Stimulated activated CD4-positive, alpha-beta T cell treated with anti-CD3 and anti-CD28 coated beads, Interleukin-4, amount 100 ng/mL, for 4 hours (primary cell): ENCODE results near the gene PHF21A.
"Not testable (repeated sequence)": the region's sequence is repeated elsewhere in the genome, so short reads cannot be mapped to it uniquely, and the experiment has no call there.

Source experiments
- DNase-seq, 2 experiments: peaks; one replicate each; pipeline ENCODE4 v3.0.0-alpha.2; 2020

Gene PHF21A

DNA sequence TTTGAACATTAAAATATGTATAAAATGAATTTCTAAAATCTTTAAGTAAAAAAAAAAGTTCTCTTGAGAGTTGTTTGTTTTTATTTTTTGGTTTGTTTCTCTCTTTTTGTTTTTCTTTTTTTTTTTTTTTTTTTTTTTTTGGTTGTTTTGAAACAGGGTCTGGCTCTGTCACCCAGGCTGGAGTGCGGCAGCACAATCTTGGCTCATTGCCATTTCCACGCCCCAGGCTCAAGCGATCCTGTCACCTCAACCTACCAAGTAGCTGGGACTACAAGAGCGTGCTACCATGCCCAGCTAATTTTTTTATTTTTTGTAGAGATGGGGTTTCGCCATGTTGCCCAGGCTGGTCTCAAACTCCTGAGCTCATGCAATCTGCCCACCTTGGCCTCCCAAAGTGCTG, 139.4 kb downstream of the PHF21A start:
- not testable (repeated sequence) for DNase-seq

DNA sequence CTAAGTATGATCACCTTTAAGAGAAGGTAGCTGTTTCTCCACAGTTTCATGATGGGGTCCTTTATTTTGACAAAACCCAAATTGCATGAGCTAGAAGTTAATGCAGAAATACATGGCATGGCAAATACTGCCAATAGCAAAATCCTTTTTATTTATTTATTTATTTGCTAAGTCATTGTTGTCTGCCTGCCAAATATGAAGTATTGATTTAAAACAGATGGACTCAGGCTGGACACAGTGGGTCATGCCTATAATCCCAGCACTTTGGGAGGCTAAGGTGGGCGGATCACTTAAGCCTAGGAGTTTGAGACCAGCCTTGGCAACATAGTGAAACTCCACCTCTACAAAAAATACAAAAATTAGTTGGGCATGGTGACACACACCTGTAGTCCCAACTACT, 146.4 kb downstream of the PHF21A start:
- no peak for DNase-seq

DNA sequence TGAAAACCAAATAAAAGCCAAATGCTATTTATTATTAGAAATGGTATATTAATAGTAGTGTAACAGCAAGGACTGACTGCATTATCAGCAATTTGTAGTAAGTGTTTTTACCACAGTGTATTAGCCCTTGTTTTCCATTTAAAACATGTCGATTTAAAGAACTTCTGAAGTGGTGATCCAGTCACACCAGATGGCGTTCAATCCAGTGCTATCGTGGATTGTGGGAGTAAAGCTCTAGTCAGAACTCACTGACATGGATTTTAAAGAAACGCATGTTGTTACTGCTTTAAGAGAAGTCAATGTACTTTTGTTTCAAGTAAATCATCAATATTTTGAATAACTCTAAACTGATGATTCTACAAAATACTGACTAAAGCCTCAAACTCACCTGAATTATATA, 147.7 kb downstream of the PHF21A start:
- DNase-seq = no peak

DNA sequence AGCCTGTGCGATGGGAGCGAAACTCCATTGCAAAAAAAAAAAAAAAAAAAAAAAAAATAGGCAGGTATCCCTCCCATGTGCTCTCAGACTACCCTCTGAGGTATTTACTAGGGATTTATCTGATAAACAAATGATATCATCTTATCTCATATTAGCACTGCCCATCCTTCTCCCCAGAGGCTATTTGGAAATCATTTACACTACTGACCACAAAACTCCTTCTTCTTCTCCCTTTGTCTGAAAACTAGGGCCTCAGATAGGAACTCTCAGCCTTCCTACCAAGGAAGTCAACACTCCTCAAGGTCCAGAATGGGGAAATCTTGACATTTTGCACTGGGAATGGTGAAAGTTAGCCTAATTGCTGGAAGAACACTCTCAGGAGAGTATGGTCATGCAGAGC, 152.4 kb downstream of the PHF21A start:
- DNase-seq = no peak

DNA sequence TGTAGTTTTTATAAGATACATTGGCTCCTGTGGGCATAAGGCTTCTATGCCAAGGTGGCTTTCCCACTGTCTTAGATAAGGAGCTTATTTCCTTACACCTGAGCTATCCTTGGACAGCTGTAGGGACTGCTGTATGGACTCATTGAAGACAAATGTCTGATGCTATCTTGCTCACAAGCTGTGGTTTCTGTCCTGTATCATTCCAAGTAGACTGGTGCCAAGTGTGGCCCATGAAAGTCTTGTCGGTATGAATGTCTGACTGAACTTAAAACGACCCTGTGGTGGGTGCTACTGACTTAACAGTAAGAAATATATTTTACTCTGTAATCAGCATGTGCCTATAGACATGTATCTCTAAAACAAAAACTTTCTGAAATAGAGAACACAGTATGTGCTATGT, 153.7 kb downstream of the PHF21A start:
- DNase-seq = no peak

DNA sequence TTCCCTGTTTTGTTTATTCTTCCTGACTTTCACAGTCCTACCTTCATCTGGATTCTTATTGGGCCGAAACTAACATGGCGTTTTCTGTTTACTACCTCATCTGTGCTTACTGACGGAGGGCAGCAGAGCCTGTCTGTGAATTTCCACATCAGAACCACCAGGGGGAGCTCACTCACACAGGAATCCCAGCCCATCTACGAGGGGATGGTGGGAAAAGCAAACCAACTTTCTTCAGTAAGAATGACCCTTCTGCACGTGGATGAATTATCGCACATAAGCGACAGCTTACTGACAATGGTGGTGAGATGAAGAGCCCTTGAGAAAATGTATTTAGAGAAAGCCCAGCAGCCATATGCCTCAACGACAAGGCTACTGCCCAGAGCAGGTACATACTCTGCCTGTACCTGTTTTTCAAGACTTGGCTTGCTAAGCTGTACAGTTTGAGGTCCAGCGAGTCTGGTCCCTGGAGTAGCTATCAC, 156.3 kb downstream of the PHF21A start:
- peak; percentile 23 to 50 for DNase-seq

DNA sequence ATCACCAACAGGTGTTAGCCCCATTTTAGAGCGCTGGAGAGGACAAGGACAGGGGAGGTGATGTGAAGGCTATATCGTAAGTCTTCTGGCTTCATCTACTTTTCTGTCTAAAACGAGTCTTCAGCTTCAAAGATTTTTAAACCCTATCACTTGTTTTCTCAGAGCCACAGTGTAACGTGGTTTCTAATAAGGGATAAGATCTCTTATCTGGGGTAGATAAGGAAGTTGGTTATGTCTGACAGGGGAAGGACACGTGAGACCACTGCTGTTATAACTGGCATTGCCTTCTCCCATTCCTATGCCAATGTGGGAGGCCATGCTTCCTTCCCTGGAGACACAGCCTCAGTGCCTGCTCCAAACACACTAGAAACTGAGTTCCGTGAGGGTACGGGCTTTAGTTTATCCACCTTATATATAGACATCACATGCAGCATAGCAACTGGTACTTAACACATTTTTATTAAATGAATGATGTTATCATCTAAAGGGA, 159.5 kb downstream of the PHF21A start:
- DNase-seq = no peak

DNA sequence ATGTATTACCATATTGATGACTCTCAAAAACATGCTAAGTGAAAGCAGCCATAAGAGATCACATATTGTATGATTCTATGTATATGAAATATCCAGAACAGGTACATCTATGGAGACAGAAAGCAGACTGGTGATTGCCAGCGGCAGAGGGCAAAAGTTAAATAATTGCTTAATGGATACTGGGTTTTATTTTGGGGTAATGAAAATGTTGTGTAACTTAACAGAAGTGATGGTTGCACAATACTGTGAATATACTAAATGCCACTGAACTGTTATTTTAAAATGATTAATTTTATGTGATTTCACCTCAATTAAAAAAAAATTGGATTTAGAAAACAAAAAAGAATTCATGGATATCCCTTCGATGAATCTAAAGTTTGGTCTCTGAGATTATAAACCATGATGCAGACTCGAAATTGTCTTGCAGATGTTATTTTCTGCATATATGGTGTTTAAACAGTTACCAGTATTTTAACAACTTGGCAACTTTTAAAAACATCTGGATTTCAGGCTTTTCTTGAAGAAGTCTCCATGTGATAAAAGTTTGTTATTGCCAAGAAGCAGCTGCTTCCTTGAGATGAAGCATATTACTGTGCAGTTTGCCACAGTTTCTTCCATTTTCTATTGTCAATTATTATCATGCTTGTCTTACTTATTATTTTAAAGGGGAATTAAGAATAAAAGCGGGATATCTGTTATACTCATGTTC, 160.7 kb downstream of the PHF21A start:
- DNase-seq = no peak

DNA sequence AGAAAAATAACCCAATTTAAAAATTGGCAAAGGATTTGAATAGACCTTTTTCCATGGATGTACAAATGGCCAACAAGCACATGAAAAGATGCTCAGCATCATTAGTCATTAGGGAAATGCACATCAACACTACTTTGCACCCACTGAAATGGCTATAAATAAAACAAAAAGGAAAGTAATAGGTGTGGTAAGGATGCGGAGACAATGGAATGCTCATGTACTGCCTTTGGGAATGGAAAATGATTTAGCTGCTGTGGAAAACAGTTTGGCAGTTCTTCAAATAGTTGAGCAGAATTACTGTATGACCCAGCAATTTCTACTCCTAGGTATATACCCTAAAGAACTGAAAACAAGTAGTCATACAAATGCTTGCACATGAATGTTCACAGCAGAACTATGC, 161.4 kb downstream of the PHF21A start:
- DNase-seq = no peak

DNA sequence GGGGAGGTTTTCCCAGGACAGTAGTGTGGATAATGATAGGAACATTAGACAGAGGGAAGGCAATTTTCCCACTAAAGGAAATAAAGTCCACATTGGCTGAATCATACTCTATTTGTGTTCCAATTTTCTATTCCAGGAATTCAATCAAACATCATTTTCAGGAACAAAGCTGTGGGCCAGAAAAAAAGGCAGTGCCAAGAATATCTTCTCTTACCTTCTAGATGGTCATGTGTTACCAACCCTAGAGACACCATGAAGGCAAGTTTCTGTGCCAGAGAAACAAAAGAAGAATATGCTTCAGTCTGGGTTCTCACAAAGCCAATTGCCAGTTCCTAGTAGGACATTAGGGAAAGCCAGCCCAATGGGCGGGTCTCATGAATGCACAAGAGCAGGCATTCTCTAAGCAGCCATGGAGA, 171.3 kb downstream of the PHF21A start:
- no peak for DNase-seq

DNA sequence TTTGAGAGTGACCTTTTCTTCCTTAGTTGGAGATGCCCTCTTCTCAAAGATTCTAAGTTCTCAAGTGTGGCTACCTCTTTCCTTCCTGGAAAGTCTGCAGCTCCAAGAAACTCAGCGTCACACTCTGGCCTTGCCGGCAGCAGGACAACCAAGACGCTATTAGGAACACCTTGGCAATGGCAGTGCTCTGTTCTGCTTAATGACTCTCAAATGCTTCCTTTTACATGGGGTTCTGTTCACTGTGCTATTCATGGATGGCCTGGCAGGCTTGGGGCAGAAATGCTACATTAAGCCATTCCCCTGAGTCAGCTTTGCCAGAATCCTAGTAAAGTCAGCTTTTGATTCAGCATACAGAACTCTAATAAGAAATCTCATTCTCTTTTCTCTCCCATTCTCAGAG, 172.9 kb downstream of the PHF21A start:
- DNase-seq = no peak

DNA sequence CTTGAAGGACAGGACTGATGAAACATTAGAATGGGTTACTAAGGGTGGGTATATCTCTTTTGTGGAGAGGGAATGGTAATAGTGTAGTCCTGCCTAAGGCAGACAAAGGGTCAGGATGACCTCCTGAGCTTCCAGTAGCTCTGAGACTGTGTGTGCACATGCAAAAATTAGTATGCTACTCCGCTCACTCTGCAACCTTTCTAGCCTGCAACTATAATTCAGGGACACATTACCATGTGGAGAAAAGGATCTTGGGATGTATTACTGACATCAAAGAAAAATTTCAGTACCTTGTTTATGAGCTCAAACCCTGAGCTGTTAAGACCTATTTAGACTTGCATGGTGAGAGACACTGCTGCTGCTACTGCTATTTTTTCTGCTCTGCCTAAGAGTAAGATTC, 173.4 kb downstream of the PHF21A start:
- no peak for DNase-seq

DNA sequence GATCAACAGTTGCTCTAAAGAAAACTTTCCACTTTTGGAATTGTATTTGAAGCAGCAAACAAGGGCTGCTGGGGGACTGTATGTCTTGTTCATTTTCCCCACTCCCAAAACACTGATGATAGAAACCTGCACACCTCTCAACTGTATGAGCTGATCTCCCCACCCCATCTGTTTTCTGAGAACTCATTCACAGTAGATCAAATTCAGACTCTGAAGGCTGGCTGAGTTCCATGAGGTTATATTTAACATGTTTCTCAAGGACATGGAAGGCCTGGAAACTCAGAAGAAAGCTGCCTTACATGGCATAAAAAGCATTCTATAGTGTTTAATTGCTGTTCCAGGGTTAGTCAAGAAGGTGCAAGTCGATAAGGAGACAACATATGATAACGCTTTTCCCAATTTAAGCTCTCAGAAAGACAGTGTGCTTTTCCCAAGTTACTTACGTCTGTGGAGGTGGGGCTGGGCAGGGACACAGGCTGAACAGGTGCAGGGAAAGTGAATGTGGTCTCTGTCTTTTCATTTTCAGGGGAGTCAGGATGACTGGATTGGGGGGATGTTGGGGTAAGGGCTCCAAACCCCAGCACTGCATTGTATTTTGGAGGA, 175.8 kb downstream of the PHF21A start:
- DNase-seq = no peak

DNA sequence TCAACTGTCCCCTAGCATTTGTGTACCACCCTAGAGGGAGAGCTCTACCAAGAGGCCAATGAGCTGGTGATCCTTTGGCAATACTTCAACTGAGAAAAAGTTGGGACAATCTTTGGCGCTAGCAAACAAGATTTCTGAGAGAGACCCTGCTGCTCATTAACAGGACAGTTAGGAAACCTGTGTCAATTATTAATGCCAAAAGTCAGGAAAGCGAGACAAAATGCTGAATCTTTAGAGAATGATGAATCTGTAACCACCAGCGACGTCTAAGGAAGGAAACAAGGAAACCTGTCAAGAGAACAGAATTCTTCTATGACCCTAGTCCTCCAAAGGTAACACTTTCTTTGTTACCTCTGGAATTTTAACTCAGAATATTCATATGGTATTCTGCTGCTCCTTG, 178.9 kb downstream of the PHF21A start:
- no peak for DNase-seq

DNA sequence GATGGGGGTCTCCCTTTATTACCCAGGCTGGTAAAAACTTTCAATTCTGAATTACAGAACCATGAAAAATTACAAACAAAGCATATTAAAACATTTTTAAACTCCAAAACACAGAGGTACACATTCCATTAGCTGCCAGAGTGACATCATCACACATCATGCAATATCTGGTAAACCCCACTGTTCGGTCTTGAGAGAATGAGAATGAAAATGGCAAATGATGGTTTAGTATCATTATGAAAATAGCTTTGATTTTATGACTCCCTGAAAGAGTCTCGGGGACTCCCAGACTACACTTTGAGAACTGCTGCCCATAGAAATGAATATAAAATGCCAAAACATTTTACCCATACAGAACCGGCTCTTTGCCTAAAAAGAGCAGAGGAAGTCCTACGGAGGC, 180.0 kb downstream of the PHF21A start:
- DNase-seq = no peak

DNA sequence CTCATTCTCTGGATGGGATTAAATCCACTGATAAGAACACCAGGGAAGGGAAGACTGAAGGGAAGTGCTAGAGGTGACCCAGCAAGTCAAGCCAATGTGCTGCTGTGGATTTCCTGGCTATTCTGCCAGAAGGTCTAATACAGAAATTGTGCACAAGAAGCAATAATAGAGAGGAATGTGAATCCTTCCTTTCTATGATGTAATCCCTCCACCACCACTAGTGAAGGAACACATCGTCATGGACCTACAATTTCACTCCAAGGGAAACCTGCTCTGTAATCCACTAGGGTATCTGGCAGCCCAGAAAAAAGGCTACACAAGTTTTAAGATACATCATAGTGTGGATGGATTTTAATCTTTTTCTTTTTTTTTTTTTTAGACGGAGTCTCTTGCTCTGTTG, 181.4 kb downstream of the PHF21A start:
- no peak for DNase-seq

DNA sequence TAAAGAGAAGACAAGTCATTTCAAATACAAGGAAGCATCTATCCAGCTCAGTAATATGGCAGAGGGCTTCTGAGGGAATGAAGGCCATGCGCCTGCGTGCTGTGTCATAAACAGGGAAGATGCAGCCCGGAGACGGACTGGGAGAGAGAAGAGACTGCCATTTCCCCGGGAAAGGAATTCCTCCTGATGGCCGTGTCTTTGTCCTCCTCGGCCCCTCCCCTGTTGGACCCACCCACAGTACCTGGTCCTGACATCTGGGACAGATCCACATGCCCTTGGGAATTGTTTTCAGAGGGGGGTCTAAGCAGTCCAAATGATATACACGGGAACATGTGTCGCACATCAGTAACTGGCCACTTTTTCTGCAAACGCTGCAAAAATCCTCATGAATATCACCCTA, 183.3 kb downstream of the PHF21A start:
- no peak for DNase-seq

DNA sequence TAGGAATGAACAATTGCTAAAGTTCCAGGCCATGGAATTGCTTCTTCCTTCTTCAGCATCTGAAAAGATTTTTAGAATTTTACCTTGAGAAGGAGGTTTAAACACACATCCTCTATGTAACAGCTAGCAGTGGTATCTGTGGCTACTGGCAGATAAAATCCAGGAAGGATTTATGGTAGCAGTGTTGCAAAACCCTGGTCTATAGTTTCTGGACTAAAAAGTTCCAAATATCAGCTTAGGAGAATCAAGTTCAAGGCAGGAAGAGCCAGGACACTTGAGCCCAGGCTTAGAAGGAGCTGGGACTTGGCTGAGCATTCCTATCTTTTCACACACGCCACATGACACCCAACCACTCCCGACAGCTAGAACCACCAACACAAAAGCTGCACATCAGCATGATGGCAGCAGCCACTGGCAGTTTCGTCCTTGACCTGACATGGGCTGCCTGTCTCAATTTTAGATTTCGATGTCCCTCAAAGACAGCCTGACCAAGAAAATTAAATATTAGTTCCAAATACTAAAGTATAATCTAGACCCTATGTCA, 184.7 kb downstream of the PHF21A start:
- DNase-seq = no peak

DNA sequence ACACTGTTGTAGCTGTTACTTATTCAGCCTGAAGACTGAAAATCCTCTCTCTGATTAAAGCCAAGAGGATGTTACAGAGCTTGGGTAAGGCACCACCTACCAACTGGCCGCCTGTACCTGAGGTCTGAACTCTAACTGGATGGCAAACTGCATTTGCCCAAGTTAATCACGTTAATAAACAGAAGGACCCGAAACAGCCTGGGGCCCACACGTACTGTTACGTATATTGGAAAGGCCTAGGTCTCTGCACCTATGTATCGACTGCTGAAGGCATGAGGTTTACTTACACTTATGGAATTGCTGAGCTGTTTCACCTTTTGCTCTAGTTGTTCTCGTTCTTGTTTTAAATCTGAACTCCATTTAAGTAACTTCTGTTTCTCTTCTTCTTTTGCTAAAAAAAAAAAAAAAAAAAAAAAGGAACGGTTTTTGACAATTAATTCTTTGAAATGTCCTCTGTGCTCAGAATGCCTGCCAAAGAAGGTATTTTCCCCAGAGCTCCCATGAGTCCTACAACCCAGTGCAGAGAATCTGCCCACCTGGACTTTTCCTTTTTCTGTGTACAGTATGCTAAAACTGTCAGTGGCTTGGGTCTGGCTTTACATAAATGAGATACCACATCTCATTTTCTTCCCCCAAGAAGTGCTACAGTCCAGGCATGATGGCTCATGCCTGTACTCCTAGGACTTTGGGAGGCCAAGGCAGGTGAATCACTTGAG, 185.7 kb downstream of the PHF21A start:
- no peak for DNase-seq

DNA sequence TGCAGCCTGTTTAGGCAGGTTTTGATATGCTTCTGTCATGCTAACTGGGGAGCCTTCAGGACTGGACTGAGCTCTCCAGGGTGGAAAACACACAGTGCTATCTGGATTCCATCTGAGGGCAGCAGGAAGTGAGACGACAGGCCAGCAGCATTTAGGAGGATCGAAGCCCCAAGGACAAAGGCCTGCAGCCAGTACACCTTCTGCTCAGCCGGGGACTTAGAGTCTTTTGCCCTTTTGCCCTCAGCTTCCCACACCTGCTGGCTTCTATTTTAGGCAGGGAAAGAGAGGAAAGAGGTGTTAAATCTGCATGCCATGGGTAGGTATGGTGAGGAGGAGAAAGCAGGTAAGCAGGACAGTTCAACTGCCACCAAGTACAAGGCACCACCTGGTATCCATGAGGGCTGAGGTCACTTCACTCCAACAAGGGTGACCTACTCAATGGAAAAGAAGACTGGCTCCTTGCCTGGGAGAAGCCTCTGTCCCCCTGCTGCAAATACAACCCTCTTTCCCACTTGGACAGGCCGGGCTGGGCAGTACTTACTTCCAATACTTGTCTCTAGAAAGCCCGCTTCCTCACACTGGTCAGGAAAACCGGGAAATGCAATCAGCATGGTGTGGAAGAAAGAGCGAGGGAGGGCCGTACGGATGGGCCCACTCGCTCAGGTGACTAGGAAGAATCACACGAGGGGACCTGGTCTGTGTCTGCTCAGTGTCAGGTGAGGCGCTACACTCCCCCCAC, 186.5 kb downstream of the PHF21A start:
- no peak for DNase-seq

DNA sequence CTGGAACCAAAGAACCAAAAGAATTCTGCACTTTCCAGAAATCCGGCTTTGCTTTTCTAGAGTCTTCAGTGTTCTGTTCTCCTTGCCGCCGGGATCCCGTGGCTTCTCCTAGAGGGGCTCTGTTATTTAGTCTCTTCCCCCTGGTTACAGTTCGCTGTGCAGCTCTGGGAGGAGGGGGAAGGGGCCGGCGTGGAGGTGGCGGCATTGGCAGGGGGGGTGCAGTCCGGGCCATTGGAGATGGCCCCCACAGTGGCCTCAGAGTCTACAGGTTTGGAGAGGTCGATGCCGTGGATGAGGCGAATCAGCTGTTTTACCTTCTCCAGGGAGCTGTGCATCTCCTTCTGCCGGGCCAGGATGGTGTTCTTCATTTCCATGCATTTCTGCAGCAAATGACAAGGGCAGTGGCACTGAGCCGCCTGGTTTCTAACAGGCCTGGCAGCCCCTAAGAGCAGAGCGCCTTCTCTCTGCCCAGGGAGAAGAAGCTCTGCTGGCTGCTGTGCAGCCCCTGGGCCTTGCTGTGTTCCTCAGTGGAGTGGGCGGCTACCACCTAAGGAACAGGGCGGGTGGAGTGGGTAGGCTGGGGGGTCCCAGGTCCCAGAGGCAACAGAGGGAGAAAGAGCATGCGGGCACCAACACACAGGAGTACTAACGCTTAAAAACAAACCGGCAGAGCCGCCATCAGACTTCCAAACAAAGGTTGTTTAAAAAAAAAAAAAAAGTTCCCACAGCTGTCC, 187.2 kb downstream of the PHF21A start:
- no peak for DNase-seq

DNA sequence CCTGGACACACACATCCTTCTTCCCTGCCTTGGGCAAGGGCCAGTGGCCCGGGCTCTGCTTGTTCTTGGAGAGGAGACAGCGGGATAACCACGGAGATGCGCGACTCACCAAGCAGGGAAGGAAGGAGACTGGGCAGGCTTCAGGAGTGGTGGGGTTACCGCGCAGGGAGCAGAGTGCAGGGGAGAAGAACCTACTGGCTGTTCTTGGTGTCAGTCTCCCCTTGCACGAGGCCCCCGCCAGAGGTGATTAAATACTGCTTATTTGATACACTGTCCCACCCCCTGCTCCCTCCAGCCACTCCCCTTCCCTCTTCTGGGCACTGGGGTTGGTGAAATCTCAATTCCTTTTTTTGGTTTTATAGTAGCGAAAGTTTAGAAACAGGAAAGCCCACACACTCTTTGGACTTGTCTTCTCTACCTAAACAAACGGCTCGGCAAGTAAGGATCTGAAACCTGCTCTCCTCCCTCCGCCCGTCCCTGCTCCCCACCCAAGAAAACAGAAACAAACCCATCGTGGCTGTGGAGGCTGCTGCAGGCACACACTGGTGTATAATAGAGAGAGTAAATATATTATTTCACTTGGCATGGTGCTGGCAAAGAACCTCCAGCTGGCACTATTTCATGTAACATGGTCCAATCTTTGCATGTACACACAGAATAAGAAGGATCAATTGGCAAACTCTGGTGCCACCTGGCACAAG, 188.0 kb downstream of the PHF21A start:
- DNase-seq = no peak
